Stomach smooth muscle (tissue), 2 donors: ENCODE data around the gene TEDC2.

Experiments used
- H3K27ac ChIP-seq: one replicate; pipeline ENCODE4 v1.7.0; 2013; ENCODE audit warnings: mild to moderate bottlenecking, low read length, inconsistent platforms
- H3K27me3 ChIP-seq, 2 donors: one replicate each; pipeline ENCODE4 v1.7.0; 2013; ENCODE audit warnings: low read length in 2 of 2; ENCODE audit not compliant: insufficient read depth in 2 of 2, control insufficient read depth in 1 of 2
- H3K36me3 ChIP-seq, 2 donors: one replicate each; pipeline ENCODE4 v1.7.0; 2013; ENCODE audit warnings: low read length in 2 of 2; ENCODE audit not compliant: control insufficient read depth in 2 of 2, insufficient read depth in 2 of 2
- H3K4me1 ChIP-seq: one replicate; pipeline ENCODE4 v1.7.0; 2013; ENCODE audit warnings: low read length; ENCODE audit not compliant: control insufficient read depth, insufficient read depth
- H3K4me3 ChIP-seq, 2 donors: one replicate each; pipeline ENCODE4 v1.7.0; 2013; ENCODE audit warnings: low read length in 2 of 2
- H3K9ac ChIP-seq, 2 donors: one replicate each; pipeline ENCODE4 v1.7.0; 2013; ENCODE audit warnings: low read length in 2 of 2, mild to moderate bottlenecking in 1 of 2
- H3K9me3 ChIP-seq, 2 donors: one replicate each; pipeline ENCODE4 v1.7.0; 2013; ENCODE audit warnings: low read length in 2 of 2; ENCODE audit not compliant: control insufficient read depth in 2 of 2
- donor health status: healthy.
- donor health status: Pancreatic carcinoma.

TEDC2 gene

DNA sequence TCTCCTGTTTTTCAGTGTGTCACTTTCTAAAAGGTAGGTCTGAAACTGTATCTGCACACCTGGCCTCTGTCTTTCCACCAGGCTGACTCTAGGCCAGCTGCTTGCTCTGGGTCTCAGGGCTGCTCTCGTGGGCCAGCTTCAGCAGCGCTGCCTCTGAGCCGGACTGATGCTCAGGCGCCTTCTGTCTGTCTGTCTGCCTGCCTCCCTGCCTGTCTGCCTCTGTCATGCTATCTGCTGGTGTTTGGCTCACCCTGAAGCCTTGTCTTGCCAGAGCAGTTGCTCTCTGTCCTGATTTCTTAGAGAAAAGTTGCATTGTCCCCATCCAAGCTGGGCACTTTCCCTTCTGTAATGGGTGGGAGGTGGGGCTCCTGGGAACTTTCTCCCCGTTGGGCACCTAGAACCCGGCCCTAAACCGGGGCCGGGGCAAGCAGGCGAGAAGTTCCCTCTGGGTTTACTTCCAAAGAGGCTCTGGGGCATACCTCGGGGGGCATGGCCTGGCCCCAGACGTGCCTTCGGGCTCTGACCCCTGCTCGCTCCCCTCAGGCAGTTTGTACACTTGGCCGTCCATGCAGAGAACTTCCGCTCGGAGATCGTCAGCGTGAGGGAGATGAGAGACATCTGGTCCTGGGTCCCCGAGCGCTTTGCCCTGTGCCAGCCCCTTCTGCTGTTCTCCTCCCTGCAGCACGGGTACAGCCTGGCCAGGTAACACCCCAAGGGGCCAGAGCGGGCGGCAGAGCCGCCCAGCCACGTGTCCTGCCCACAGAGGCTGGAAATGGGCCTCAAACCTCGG, 38.0 kb downstream of the TEDC2 start:
- H3K36me3 ChIP-seq: peaks cover 0 to 16% of the 10 kb centered on the region in 2 donors
- no peak overlapping the region for H3K9ac ChIP-seq
- no peaks in the 10 kb centered on the region for H3K27me3 ChIP-seq
- H3K4me3 ChIP-seq: no peak overlapping the region
- no peak overlapping the region for H3K27ac ChIP-seq
- H3K4me1 ChIP-seq: peaks cover 33% of the 10 kb centered on the region
- H3K9me3 ChIP-seq: no peaks in the 10 kb centered on the region

DNA sequence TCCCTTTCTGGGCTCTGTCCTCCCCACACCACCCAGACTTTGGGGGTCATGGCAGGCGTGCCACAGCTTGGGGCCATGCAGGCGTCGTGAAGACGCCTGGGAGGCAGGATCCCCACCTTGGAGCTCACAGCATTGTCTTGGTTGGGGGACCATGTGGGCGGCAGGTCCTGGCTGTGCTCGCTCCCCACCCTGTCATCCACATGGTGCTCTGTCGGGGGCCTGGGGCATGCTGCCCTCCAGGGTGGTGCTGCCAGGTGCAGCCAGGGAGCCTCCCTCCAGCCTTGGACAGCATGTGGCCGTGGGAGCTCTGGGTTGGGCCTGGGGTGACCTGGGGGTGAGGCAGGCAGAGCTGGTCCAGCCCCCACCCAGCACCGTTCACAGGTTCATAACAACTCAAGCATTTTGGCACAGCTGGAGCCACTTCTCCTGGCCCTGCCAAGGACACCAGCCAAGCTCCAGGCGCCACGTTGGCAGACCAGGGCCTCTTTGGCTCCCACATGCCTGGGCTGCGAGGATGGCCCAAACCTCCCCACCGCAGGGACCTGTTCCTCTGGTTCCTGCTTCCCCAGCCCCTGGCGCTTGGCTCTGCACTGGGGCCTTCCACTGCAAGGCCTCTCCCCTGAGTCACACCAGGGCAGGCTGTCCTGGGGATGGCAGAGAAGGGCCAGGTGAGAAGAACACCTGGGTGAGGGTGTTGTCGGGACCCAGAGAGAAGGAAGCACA, 38.8 kb downstream of the TEDC2 start:
- H3K4me3 ChIP-seq: no peak overlapping the region
- no peak overlapping the region for H3K9ac ChIP-seq
- H3K27ac ChIP-seq: no peak overlapping the region
- H3K27me3 ChIP-seq: no peaks in the 10 kb centered on the region
- no peaks in the 10 kb centered on the region for H3K9me3 ChIP-seq
- H3K36me3 ChIP-seq: peaks cover 0 to 16% of the 10 kb centered on the region in 2 donors
- peaks cover 33% of the 10 kb centered on the region for H3K4me1 ChIP-seq

DNA sequence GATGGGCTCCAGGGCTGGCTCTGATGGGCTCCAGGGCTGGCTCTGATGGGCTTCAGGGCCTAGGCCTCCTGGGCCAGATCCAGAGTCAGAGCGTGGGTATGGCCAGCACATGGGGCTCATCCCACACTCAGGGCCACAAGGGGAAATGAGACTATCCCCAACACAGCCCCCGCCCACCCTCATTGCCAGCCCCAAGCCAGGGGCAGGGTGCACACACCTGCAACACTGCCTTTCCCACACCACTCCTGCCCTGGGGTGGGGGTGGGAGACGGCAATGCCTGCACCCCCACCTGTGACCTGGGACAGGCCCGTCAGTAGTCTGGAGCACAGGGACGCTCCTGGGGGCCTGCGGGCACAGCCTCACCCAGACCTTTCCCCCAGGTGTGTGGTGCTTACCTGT, 39.5 kb downstream of the TEDC2 start:
- Histone ChIP-seq H3K36me3 (peaks cover 0 to 16% of the 10 kb centered on the region in 2 donors), H3K27ac (no peak overlapping the region), H3K4me3 (no peak overlapping the region), H3K4me1 (peaks cover 33% of the 10 kb centered on the region), H3K9ac (no peak overlapping the region), H3K27me3 (no peaks in the 10 kb centered on the region), H3K9me3 (no peaks in the 10 kb centered on the region)

DNA sequence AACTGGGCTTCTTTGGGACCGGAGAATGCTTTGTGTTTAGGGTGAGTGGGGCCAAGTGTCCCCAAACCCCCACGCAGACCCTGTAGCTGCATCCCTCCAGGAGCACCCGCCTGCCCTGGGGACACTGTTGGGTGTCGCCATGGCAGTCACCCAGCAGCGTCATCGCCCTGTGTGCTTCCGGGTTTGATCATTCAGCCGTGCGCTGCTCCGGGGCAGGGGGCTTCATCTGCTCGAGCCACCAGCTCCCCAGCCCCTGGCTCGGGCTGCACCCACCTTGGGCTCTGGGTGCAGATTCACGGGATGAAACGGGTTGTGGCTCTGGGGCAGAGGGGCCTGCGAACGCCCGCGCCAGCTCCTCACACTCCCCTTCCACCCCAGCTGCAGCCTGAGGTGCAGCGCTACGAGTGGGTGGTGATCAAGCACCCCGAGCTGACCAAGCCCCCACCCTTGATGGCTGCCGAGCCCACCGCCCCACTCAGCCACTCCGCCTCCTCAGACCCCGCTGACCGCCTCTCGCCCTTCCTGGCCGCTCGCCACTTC, 40.1 kb downstream of the TEDC2 start:
- Histone ChIP-seq H3K9ac (no peak overlapping the region), H3K4me1 (peaks cover 33% of the 10 kb centered on the region), H3K27me3 (no peaks in the 10 kb centered on the region), H3K27ac (no peak overlapping the region), H3K4me3 (no peak overlapping the region), H3K36me3 (peaks cover 0 to 16% of the 10 kb centered on the region in 2 donors), H3K9me3 (no peaks in the 10 kb centered on the region)

DNA sequence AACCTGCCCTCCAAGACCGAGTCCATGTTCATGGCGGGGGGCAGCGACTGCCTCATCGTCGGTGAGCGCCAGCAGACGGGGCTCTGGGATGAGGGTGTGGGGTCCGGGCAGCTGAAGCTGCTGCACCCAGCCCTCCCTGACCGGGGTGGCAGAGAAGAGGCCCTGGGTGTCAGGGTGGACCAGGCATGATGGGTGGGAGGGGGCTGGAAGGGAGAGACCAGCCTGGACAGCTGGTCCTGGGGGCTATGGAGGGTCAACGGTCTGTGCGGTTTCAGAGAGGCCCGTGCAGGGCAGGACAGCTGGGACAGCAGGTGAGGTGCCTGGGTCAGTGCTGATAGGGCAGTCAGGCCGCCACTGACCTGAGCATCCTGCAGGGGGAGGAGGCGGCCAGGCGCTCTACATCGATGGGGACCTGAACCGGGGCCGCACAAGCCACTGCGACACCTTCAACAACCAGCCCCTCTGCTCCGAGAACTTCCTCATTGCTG, 40.6 kb downstream of the TEDC2 start:
- H3K4me1 ChIP-seq: peaks cover 33% of the 10 kb centered on the region
- no peaks in the 10 kb centered on the region for H3K27me3 ChIP-seq
- H3K9ac ChIP-seq: no peak overlapping the region
- no peaks in the 10 kb centered on the region for H3K9me3 ChIP-seq
- no peak overlapping the region for H3K4me3 ChIP-seq
- H3K36me3 ChIP-seq: peaks cover 0 to 16% of the 10 kb centered on the region in 2 donors
- no peak overlapping the region for H3K27ac ChIP-seq

DNA sequence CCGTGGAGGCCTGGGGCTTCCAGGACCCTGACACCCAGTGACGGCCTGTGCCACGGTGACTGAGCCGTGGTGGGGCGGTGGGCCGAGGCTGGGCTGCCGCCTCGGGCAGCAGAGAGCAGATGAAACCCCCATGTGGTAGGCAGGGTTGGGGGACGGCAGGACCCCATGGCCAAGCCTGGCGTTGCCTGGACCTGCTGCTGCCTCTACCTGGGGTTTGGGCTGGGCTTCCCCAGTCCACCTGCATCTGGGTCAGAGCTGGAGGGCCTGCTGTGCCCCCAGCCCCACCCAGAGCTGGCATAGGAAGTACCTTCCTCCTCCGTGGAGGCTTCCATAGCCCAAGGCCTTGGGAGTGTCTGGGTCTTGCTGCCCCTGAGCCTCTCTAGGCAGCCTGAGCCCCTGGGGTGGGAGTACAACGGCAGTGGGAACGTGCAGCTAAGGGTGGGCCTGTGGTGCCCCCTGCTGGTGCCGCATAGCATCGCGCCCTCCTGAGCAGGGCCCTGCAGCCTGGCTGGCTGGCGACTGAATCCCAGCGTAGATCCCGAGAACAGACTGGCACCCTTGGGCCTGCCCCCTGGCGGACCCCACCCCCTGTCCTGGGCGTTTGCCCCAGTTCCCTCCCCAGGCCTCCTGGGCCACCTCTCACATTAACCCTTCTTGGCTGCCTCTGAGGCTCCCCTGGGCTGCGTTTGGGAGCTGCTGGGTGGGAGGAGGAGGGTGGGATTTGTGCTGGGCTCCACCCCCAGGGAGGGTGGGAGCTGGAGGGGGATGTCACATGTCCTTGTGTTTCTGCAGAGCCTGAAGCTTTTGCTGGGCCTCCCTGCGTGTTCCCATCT, 41.2 kb downstream of the TEDC2 start:
- H3K9ac ChIP-seq: no peak overlapping the region
- H3K36me3 ChIP-seq: peaks cover 0 to 14% of the 10 kb centered on the region in 2 donors
- peak overlapping the region; percentile 6 for H3K27ac ChIP-seq
- no peaks in the 10 kb centered on the region for H3K27me3 ChIP-seq
- H3K4me3 ChIP-seq: peak overlapping the region; percentile 27 to 66
- H3K9me3 ChIP-seq: no peaks in the 10 kb centered on the region
- H3K4me1 ChIP-seq: peaks cover 33% of the 10 kb centered on the region

DNA sequence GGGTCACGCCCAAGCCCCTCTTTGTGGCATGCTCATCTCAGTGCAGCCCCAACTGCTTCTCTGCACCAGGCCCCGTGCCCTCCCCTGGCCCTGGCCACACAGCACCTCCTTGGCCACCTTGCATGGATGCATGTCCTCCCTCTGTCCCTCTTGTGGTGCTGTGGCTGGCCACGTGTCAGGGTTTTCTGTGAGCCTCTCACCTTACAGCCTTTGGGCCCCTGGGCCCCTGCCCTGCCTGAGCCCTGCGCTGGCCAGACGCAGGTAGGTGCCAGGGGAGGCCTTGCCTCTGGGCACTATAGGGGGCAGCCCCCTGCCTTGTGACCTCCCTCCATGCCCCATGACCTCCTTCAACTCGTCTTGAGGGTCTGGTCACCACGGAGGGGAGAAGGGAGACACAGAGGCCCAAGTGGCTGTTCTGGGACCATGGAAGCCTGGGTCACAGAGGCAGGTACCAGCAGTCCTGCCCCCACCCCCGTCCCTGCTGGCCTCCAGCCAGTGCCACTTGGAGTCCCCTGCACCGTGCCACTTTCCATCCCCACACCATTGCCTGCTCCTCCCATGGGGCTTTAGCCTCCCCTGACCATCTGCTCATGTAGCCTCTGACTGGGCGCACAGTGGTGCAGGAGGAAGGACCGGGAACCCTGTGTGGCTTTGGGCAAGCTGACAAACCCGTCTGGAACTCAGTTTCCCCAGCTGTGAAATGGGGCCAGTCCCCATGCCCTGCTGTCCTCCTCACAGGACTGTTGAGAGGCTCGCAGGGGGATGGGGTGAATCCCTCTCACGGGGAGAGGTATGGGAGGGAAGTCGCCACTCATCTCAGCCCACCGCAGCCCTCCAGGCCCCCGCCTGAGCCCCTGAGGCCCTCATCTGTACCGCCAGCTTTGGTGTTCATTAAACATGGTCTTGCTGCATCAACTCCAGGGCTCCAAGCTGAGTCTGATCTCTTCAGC, 42.3 kb downstream of the TEDC2 start:
- H3K4me3 ChIP-seq: peak overlapping the region in 1 of 2 donors; percentile 66
- H3K27ac ChIP-seq: no peak overlapping the region
- no peaks in the 10 kb centered on the region for H3K9me3 ChIP-seq
- H3K36me3 ChIP-seq: peaks cover 0 to 3% of the 10 kb centered on the region in 2 donors
- H3K27me3 ChIP-seq: no peaks in the 10 kb centered on the region
- peaks cover 32% of the 10 kb centered on the region for H3K4me1 ChIP-seq
- H3K9ac ChIP-seq: no peak overlapping the region

DNA sequence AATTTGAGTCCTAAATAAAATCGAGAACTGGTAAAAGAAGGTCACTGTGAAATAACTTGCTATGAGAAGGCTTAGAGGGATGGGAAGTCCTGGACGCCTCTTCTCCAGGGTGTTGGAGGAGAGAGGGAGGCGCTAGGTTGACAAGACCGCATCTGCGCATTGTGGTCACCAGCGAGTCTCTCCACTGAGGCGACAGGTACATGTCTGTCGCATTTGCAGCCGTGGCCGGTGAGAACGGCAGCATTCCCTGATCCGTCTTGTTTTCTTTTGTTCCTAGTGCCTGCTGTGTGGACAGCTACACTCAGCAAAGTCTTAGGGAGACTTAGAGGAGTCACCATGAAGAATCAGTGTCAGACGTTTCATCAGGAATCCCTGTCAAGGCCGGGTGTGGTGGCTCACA, 45.8 kb downstream of the TEDC2 start:
- Histone ChIP-seq H3K27ac (no peak overlapping the region), H3K4me1 (peaks cover 18% of the 10 kb centered on the region), H3K4me3 (no peak overlapping the region), H3K36me3 (no peaks in the 10 kb centered on the region), H3K9ac (no peak overlapping the region), H3K27me3 (no peaks in the 10 kb centered on the region), H3K9me3 (no peaks in the 10 kb centered on the region)

DNA sequence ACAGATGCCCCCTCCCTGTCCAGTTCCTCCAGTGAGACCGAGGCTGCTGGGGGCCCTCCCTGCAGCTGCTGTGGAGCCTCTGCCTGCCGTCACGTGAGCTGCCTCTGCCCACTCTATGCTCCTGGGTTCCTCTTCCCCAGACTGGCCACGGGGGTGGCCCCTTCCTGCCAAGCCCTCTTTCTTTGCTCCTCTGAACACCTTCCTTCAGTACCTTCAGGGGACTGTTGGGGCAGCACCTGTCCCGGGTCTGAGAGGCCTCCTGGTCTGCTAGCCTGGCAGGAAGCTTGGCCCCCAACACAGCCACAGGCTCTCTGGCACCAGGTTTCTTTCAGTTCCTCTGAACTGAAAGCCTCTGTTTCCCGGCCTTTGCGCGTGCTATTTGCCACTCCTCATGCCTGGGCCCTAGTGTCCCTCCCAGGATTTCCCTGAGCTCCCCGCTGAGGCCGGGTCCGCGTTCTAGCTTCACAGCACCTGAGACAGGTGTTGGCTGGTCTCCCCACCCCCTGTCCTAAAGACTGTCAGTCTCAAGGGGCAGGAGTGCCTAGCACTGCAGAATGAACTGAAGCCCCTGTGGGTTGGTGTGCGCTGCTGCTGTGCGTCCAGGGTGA, 47.2 kb downstream of the TEDC2 start:
- Histone ChIP-seq H3K9me3 (no peaks in the 10 kb centered on the region), H3K27me3 (no peaks in the 10 kb centered on the region), H3K27ac (no peak overlapping the region), H3K36me3 (no peaks in the 10 kb centered on the region), H3K4me1 (peaks cover 17% of the 10 kb centered on the region), H3K4me3 (no peak overlapping the region), H3K9ac (no peak overlapping the region)
